Neural cell (in vitro differentiated cells): Measurements from ENCODE around the gene TRPV5.

Source experiments
- CTCF ChIP-seq: fragments of 450-650 bp; IDR thresholded peaks from 2 replicates; pipeline ENCODE4 v1.5.1; 2014; ENCODE audit warnings: antibody characterized with exemption, mild to moderate bottlenecking, moderate library complexity; ENCODE audit not compliant: poor library complexity, severe bottlenecking
- EP300 ChIP-seq: fragments of 450-650 bp; conservative IDR thresholded peaks from 2 replicates; pipeline ENCODE4 v1.6.1; 2014; ENCODE audit warnings: antibody characterized with exemption, mild to moderate bottlenecking, moderate library complexity; ENCODE audit not compliant: poor library complexity, severe bottlenecking
- EZH2 ChIP-seq: fragments of 200-600, 300-800 bp; shearing (Covaris generic), sonication (generic); IDR thresholded peaks from 2 replicates; pipeline ENCODE4 v1.6.1; 2014; ENCODE audit warnings: antibody characterized with exemption, low read length, borderline replicate concordance, mild to moderate bottlenecking; ENCODE audit not compliant: insufficient read depth, poor library complexity, severe bottlenecking
- MXI1 ChIP-seq: fragments of 450-650 bp; conservative IDR thresholded peaks from 2 replicates; pipeline ENCODE4 v1.6.1; 2014; ENCODE audit warnings: antibody characterized with exemption, mild to moderate bottlenecking; ENCODE audit not compliant: poor library complexity, severe bottlenecking
- POLR2AphosphoS5 ChIP-seq: IDR thresholded peaks from 2 replicates; pipeline ENCODE4 v1.6.1; 2012
- RAD21 ChIP-seq: fragments of 450-650 bp; conservative IDR thresholded peaks from 2 replicates; pipeline ENCODE4 v1.6.1; 2014; ENCODE audit warnings: antibody characterized with exemption, mild to moderate bottlenecking, moderate library complexity
- REST ChIP-seq: IDR thresholded peaks from 2 replicates; pipeline ENCODE4 v1.6.1; 2012; ENCODE audit warnings: borderline replicate concordance
- SMC3 ChIP-seq: fragments of 450-650 bp; conservative IDR thresholded peaks from 2 replicates; pipeline ENCODE4 v1.6.1; 2014; ENCODE audit warnings: antibody characterized with exemption, mild to moderate bottlenecking, moderate library complexity; ENCODE audit not compliant: poor library complexity
- TAF1 ChIP-seq: IDR thresholded peaks from 2 replicates; pipeline ENCODE4 v1.6.1; 2012; ENCODE audit warnings: low read depth

GRCh38 chr7:142868986-142869415, 64.5 kb downstream of the TRPV5 start:
- TF ChIP-seq CTCF (no peak), SMC3 (no peak), POLR2AphosphoS5 (no peak), EP300 (no peak), EZH2 (no peak), RAD21 (no peak), TAF1 (no peak), REST (no peak), MXI1 (no peak)
